ENCODE results near the gene FHIP2A.

The FHIP2A gene

GRCh38 chr10:114870486-114870885 is 48.9 kb downstream of the FHIP2A start:
- TF ChIP-seq EZH2 (IDR thresholded peaks at IDR 0.05; ENCODE audit: borderline replicate concordance, low read length) = no peak
- TF ChIP-seq CTCF (IDR thresholded peaks at IDR 0.05; ENCODE audit: low read length) = no peak
- H3K4me1 ChIP-seq (ENCODE audit: insufficient read depth, low read length, severe bottlenecking) = no peaks in the 10 kb centered on the region
- H3K79me2 ChIP-seq (ENCODE audit: insufficient read depth, low read length) = no peaks in the 10 kb centered on the region
- H3K27me3 ChIP-seq (ENCODE audit: insufficient read depth, low read length) = no peaks in the 10 kb centered on the region
- no peaks in the 10 kb centered on the region for H3F3A ChIP-seq (ENCODE audit: insufficient read depth, low read length)
- no peaks in the 10 kb centered on the region for H3K9me3 ChIP-seq (ENCODE audit: low read length)
- no peaks in the 10 kb centered on the region for H3K36me3 ChIP-seq (ENCODE audit: insufficient read depth, low read length)
- no peaks in the 10 kb centered on the region for H4K20me1 ChIP-seq (ENCODE audit: insufficient read depth, low read length)
- no peak overlapping the region for H3K4me3 ChIP-seq (ENCODE audit: low read depth, low read length, poor library complexity, severe bottlenecking)
- H3K27ac ChIP-seq (ENCODE audit: low read depth, low read length, poor library complexity, severe bottlenecking) = no peak overlapping the region
- H3K4me2 ChIP-seq (ENCODE audit: low read length) = no peak overlapping the region
- H3K9ac ChIP-seq (ENCODE audit: low read length) = no peak overlapping the region
- no peaks in the 10 kb centered on the region for H3K9me2 ChIP-seq (ENCODE audit: low read depth, low read length)
- H2AFZ ChIP-seq (ENCODE audit: low read length) = no peak overlapping the region

GRCh38 chr10:114871379-114871778 is 49.8 kb downstream of the FHIP2A start:
- H3K9me3 ChIP-seq (ENCODE audit: low read length) = no peaks in the 10 kb centered on the region
- H3K27me3 ChIP-seq (ENCODE audit: insufficient read depth, low read length) = no peaks in the 10 kb centered on the region
- no peaks in the 10 kb centered on the region for H3F3A ChIP-seq (ENCODE audit: insufficient read depth, low read length)
- no peak overlapping the region for H3K4me3 ChIP-seq (ENCODE audit: low read depth, low read length, poor library complexity, severe bottlenecking)
- H3K9ac ChIP-seq (ENCODE audit: low read length) = no peak overlapping the region
- H3K9me2 ChIP-seq (ENCODE audit: low read depth, low read length) = no peaks in the 10 kb centered on the region
- no peaks in the 10 kb centered on the region for H3K4me1 ChIP-seq (ENCODE audit: insufficient read depth, low read length, severe bottlenecking)
- no peaks in the 10 kb centered on the region for H3K36me3 ChIP-seq (ENCODE audit: insufficient read depth, low read length)
- no peak overlapping the region for H2AFZ ChIP-seq (ENCODE audit: low read length)
- no peak overlapping the region for H3K4me2 ChIP-seq (ENCODE audit: low read length)
- TF ChIP-seq CTCF (IDR thresholded peaks at IDR 0.05; ENCODE audit: low read length) = no peak
- no peak for TF ChIP-seq EZH2 (IDR thresholded peaks at IDR 0.05; ENCODE audit: borderline replicate concordance, low read length)
- H4K20me1 ChIP-seq (ENCODE audit: insufficient read depth, low read length) = no peaks in the 10 kb centered on the region
- H3K79me2 ChIP-seq (ENCODE audit: insufficient read depth, low read length) = no peaks in the 10 kb centered on the region
- no peak overlapping the region for H3K27ac ChIP-seq (ENCODE audit: low read depth, low read length, poor library complexity, severe bottlenecking)
